Esophagus squamous epithelium (tissue), 4 donors: ENCODE measurements around the gene OR51F1. TPM values are rescaled to one million over a fixed set of nuclear protein-coding genes. Genes with fewer than 3 reads are reported as not detected.

Experiments used
- small RNA-seq, 4 donors: library from RNA; depleted of rRNA; stranded (forward); fragments of <200 nt; gene quantifications; one replicate each; pipeline ENCODE3, GENCODE V24; 2016
- total RNA-seq, 4 donors: library from RNA; depleted of rRNA; stranded (reverse); fragments of >200 nt; gene quantifications; one replicate each; pipeline ENCODE4 v1.1.0, GENCODE V29; 2016

Gene OR51F1
- total RNA-seq, 4 donors from 2014 or later = not detected

Small RNA genes lying within 50 kb of the gene (small RNA-seq; reads per million reads assigned to genes)
- 0 to 0.15 (median 0) reads per million in 4 donors for gene RF00091

Other genes starting within 250 kb of the OR51F1 start
- gene OR52M1, start 224.7 kb downstream of the OR51F1 start, total RNA-seq = not detected
- gene OR52I2, start 188.2 kb downstream of the OR51F1 start, total RNA-seq = not detected
- gene OR52I1, start 175.9 kb downstream of the OR51F1 start, total RNA-seq = not detected
- gene TRIM68, start 161.7 kb downstream of the OR51F1 start, total RNA-seq = 10 to 100 TPM in 2 of 4 donors, 1 to 10 TPM in 2; 6.2 to 12.1 (median 10.0) TPM
- not detected for gene OR51D1, start 132.5 kb downstream of the OR51F1 start, total RNA-seq
- under 1 TPM in 1 of 4 donors, not detected in 3; 0.12 TPM for gene OR51E1, start 126.0 kb downstream of the OR51F1 start, total RNA-seq
- gene OR51E2, start 72.1 kb downstream of the OR51F1 start, total RNA-seq = under 1 TPM in 1 of 4 donors, not detected in 3; 0.21 TPM
- not detected for gene MMP26, start 65.2 kb downstream of the OR51F1 start, total RNA-seq
- gene OR52R1, start 34.4 kb upstream of the OR51F1 start, total RNA-seq = not detected
- gene OR51F2, start 51.4 kb upstream of the OR51F1 start, total RNA-seq = not detected
- not detected for gene OR51S1, start 79.3 kb upstream of the OR51F1 start, total RNA-seq
- gene OR51T1, start 112.0 kb upstream of the OR51F1 start, total RNA-seq = not detected
- gene OR51A7, start 133.8 kb upstream of the OR51F1 start, total RNA-seq = not detected
- gene OR51G2, start 149.4 kb upstream of the OR51F1 start, total RNA-seq = not detected
- not detected for gene OR51G1, start 154.4 kb upstream of the OR51F1 start, total RNA-seq
- not detected for gene OR51A4, start 177.7 kb upstream of the OR51F1 start, total RNA-seq
- not detected for gene OR51A2, start 185.8 kb upstream of the OR51F1 start, total RNA-seq
- gene OR51L1, start 224.9 kb upstream of the OR51F1 start, total RNA-seq = not detected